Body of pancreas (tissue), 4 donors: ENCODE measurements around the gene PRPSAP2.

Source experiments
- POLR2A ChIP-seq, 3 donors: fragments of 450-650 bp; IDR thresholded peaks; one replicate each; pipeline ENCODE4 v1.6.1; 2016; ENCODE audit warnings: antibody characterized with exemption in 3 of 3, mild to moderate bottlenecking in 2 of 3
- TF ChIP-seq, protein P1 (sequence below), 7 experiments: fragments of 450-650 bp in 4 of 7; fragments of 200-600 bp in 3 of 7; sonication (generic) in 3 of 7; IDR thresholded peaks; one replicate each; pipeline ENCODE4 v1.5.1; 2016 to 2019; ENCODE audit warnings: antibody characterized with exemption in 7 of 7

DNA sequence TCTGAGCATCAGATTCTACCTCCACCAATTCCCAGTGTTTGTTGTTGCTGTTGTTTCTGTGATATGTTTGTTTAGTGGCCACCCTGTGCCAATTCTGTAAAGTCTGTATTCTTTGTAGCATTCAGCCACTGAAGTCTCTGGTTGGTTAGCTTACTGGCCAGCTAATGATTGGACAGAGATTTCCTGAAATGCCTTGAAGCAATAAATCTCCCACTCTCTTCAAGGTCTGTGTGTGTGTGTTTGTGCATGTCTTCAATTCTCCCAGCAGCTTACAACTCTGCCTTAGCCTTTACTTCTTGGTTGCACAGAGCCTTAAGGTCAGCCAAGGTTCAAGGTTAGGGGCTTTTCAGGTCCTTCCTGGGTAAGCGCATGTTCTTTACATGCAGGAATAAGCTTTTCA is 38.2 kb downstream of the PRPSAP2 start:
- TF ChIP-seq, protein P1, sequence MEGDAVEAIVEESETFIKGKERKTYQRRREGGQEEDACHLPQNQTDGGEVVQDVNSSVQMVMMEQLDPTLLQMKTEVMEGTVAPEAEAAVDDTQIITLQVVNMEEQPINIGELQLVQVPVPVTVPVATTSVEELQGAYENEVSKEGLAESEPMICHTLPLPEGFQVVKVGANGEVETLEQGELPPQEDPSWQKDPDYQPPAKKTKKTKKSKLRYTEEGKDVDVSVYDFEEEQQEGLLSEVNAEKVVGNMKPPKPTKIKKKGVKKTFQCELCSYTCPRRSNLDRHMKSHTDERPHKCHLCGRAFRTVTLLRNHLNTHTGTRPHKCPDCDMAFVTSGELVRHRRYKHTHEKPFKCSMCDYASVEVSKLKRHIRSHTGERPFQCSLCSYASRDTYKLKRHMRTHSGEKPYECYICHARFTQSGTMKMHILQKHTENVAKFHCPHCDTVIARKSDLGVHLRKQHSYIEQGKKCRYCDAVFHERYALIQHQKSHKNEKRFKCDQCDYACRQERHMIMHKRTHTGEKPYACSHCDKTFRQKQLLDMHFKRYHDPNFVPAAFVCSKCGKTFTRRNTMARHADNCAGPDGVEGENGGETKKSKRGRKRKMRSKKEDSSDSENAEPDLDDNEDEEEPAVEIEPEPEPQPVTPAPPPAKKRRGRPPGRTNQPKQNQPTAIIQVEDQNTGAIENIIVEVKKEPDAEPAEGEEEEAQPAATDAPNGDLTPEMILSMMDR (IDR thresholded peaks at IDR 0.05) = no peak
- no peak for TF ChIP-seq POLR2A (IDR thresholded peaks at IDR 0.05)
